Mucosa of gallbladder (tissue), 1 donor: ENCODE data around the gene LRRC42. TPM values are rescaled to one million over a fixed set of nuclear protein-coding genes. Genes with fewer than 3 reads are reported as not detected.
"Not testable (repeated sequence)": the region's sequence is repeated elsewhere in the genome, so short reads cannot be mapped to it uniquely, and the experiment has no call there.

ENCODE experiments used
- DNase-seq: peaks from one replicate; pipeline ENCODE4 v3.0.0-alpha.2; 2020; ENCODE audit warnings: low spot score
- total RNA-seq: library from RNA; stranded (reverse); gene quantifications from one replicate; pipeline ENCODE4 v1.2.1, GENCODE V29; 2021
- donor health status: DM: no; HTN: no; CAD: no.

Gene LRRC42
- total RNA-seq, 1 donor from 2014 or later = 25.7 TPM

DNA sequence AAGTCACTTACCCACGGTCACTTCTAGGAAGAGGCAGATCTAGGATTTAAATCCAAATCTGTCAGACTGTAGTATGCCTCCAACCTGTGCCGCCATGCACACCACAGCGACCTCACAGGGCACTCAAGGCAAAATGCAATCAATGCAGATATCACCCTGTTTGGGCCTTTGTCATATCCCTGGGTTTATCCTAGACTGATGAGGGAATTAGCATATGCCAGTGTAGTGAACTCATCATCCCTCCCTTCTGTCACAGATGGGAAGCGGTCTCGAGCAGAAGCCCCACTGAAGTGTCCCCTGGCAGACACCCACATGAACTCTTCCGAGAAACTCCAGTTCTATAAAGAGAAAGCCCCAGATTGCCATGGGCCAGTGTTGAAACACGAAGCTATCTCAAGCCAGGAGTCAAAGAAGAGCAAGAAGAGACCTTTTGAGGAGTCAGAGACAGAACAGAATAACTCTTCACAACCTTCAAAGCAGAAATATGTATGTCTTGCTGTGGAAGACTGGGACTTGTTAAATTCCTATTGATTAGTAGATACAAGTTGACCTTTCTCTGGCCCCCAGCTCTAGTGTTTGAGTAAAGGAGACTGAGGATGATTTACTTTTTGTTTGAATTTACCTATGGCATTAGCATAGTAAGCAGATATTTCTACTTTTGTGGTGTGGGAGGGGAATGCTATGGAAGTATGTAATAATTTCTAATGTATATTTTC is 21.4 kb downstream of the LRRC42 start:
- DNase-seq = no peak

DNA sequence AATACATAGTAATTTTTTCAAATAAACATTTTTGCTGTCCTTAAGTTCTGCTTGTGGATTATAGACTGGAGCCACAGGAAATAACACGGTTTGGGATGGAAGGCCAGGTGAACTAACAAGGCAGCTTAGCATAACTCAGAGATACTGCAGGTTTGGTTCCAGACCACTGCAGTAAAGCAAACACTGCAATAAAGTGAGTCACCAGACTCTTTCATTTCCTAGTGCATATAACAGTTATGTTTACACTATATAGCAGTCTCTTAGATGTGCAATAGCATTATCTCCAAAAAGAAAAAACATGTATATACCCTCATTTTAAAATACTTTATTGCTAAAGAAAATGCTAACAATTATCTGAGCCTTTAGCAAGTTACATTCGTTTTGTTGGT is 22.0 kb downstream of the LRRC42 start:
- DNase-seq = no peak

DNA sequence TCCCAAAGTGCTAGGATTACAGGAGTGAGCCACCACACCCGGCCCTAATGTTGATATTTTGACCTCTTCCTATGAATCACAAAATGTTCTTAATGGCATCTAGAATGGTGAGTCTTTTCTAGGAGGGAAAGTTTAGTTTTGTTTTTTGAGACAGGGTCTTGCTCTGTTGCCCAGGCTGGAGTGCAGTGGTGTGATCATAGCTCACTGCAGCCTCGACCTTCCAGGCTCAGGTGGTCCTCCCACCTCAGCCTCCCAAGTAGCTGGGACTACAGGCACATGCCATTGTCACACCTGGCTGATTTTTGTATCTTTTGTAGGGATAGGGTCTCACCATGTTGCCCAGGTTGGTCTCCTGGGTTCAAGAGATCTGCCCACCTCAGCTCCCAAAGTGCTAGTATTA is 23.2 kb downstream of the LRRC42 start:
- not testable (repeated sequence) for DNase-seq

DNA sequence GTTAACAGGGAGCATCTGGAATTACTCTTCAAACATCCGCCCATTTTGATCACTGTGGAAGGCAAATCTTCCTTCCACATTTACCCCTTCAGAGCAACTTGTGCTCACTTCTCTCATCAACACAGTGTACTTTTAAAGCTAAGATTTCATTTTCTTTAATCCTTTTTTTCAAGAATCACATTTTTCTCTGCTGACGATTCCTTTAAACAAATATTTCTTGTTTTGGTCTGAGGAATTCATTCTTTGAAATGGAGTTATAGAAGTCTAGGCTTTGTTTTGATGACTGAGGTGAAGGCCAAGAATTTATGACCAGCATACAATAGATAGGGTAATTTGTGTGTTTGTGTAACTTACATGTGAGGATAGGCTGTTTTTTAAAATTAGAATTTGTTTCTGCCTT is 25.6 kb downstream of the LRRC42 start:
- DNase-seq = no peak

DNA sequence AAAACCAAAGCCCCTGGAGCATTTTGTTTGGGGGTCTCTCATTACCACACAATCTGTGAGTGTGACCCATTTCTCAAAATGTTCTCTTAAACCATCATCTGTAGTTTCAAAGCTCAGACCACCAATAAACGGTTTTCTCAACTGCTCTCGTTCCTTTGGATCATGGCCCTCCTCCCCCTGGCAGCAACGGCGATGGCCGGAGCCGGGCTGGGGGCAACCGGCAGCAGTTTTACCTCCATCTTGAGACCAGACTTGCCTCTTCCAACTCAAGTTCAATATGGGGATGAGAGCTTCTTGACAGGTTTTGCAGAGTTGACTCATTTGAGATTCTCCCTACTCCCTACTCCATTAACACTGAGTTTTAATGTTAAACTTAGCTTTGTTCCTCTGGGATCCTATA is 29.7 kb downstream of the LRRC42 start:
- no peak for DNase-seq

DNA sequence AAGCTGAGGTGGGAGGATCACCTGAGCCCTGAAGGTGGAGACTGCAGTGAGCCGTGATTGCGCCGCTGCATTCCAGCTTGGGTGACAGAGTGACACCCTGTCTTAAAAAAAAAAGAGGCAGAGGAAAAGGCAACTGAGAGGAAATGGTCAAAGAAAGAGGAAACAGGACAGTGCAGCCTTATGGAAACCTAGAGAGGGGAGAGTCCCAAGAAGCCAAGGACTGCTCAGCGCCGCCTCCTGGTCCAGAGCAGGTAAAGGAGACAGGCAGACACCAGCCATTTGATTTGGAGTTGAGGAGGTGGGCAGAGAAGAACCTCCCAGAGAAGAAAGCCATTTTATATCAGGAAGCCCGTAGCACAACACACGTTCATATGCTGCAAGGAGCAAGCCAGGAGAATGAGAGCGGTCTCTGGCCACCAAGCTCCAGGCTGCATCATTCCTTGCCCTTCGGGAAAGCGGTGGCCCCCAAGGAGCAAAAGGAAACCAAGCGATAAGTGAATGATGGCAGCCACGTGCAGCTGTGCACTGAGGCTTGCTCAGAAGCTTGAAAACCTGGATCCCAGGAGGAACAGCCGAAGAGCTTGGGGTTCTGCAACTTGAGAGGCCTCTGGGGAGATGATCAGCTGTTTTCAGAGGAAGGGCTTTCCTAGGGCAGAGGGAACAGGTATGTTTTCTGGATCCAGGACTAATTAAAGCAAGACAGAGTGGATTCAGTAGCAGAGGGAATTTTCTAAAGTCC is 33.7 kb downstream of the LRRC42 start:
- DNase-seq = no peak

DNA sequence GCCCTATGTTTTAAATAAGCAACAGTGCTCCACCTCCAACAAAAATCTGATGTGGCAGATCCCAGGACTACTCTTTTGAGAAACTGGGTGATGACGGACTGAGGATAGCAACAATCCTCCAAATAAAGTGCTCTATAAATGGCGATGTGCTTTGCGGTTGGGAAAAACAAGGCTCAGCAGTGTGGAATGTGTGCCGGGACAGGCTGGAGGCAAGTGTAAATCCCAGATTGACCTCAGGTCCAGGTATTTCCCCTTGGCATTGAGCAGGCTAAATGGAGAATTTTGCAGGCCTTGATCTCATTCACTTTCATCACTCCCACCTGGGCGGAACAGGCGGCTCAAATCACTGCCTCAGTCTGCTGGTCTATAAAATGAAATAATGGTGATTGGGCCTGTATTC is 35.1 kb downstream of the LRRC42 start:
- DNase-seq = no peak

DNA sequence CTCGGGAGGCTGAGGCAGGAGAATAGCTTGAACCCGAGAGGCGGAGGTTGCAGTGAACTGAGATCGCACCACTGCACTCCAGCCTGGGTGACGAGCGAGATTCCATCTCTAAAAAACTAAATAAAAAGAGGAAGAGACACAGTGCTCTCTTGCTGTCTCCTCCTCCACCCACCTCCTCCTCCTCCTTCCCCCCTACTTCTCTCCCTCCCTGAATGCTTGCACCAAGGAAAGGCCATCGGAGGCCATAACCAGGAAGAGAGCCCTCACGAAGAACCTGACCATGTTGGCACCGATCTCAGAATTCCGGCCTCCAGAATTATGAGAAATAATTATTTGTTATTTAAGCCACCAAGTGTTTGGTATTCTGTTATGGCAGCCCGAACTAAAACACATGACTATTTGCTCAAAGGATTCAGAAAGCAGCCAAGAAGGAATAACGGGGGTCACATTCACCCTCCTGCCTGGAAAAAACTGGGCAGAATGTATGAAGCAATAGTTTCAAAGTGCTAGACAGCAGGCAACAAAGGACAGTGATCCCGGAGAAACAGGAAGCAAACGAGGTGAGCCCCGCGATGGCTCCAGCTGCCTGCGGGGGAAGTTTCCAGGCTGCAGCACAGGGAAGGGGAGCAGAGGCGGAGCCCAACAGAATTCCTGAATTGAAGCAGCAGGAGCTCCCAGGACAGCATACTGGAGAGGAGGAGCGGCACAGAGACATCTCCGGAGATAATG is 36.0 kb downstream of the LRRC42 start:
- peak; percentile 35 for DNase-seq

DNA sequence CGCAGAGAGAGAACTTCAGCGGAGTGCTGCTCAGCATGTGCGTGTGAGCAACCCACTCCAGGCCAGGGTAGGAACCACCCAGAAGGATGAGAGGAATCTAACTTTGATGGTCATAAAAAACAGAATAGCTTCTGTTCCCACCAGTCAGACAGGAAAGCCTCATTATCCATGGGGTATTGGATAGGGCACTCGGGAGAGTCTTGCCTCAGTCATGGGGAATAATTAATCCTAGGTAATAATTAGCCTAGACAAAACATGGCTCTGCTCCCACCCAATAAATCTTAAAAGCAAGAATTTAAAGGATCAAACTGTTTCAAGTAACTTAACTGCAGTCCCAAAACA is 36.6 kb downstream of the LRRC42 start:
- DNase-seq = no peak

DNA sequence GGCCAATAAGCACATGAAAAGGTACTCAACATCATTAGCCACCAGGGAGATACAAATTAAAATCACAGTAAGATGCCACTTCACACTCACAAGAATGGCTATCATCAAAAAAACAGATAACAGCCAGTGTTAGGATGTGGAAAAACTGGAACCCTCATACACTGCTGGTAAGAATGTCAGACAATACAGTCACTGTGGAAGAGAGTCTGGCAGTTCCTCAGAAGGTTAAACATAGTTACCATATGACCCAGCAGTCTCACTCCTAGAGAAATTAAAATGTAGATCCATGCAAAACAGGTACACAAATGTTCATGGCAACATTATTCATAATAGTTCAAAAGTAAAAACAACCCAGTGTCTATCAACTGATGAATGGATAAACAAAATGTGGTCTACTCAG is 38.6 kb downstream of the LRRC42 start:
- DNase-seq = no peak

DNA sequence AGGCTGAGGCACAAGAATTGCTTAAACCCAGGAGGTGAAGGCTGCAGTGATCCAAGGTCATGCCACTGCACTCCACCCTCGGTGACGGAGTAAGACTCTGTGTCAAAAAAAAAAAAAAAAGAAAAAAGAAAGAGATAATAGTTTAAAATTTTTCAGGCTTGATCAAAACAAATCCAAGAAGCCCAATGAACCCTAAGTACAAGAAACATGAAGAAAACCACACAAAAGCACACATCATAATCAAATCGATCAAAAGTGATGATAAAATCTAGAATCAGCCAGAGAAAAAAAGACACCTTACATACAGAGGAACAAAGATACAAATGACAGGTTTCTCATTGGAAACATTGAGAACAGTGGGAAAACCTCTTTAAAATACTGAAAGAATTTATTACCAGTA is 40.3 kb downstream of the LRRC42 start:
- DNase-seq = no peak

DNA sequence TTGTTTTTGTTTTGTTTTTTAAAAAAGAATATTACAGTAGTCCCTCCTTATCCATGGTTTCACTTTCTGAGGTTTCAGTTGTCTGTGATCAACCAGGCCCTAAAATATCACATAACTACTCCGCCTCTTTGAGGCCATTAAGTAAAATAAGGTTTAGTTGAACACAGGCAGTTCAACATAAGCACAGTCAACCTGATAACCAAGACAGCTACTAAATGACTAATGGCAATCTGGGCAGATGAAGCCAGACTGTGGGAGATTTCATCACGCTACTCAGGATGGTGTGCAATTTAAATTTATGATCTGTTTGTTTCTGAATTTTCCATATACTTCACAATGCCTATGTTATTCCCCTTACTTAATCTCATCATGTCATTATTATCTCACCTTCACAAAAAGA is 41.7 kb downstream of the LRRC42 start:
- DNase-seq = no peak

DNA sequence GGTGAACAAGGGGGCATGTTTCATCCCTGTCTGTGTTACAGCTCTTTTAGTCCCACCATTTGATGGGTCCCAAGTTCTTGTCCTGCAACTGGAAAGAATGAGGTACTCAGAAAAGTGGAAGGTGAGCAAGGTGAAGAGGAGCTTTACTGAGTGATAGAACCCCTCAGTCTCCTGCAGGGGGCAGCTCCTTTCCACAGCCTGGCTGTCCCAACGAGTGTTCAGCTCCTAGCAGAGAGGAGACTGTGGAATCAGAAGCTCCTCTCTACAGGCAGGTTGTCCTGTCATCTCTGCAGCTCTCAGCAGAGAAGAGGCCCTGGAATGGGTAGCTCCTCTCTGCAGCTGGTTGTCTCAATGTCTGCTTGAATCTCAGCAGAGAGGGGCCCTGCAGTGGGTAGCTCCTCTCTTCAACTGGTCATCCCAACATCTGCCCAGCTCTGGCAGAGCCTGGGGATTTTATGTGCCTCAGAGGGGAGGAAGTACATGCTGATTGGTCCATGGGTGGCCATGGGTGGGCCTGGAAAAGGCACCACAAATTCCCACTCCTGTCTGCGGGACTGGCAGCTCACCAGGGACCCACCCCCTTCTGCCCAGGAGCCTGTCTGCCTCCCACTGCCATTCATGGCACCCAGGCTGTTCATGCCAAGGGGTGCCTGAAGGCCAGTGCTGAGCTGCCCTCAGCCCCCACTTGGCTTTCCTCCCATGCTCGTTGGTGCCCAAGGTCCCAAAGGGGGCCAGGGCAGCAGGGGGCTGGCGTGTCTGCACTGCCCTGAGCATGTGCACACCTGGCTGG is 46.1 kb downstream of the LRRC42 start:
- no peak for DNase-seq

DNA sequence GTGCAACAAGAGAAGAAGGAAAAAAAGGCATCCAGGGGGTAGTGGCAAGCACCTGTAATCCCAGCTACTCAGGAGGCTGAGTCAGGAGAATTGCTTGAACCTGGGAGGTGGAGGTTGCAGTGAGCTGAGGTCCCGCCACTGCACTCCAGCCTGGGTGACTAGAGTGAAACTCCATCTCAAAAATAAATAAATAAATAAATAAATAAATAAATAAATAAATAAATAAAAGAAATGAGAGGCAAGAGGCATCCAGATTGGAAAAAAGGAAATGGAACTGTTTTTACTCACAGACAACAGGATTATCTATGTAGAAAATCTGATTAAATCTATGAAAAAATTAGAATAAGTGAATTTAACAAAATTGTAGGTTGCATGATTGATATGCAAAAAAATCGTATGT is 48.4 kb downstream of the LRRC42 start:
- not testable (repeated sequence) for DNase-seq

DNA sequence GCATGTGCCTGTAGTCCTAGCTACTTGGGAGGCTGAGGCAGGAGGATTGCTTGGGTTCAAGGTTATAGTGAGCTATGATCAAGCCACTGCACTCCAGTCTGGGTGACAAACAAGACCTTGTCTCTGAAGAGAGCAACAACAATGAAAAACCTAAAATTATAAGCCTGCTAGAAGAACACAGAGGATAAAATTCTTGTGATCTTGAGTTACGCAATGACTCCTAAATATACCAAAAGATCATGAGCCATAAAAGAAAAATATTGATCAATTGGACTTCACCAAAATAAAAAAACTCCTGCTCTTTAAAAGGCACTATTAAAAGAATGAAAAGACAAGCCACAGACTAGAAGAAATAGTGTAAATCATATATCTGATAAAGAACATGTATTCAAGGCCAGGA is 49.5 kb downstream of the LRRC42 start:
- no peak for DNase-seq

DNA sequence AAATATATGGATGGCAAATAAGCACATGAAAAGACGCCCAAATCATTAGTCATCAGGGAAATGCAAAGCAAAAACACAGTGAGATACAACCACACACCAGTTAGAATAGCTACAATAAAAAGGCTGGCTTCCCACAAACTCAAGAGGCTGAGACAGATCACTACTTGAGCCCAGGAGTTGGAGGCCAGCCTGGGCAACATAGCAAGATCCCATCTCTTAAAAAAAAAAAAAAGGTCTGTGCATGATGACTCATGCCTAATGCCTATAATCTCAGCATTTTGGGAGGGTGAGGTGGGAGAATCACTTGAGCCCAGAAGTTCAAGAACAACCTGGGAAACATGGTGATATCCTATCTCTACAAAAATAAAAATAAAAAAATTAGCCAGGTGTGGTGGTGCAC is 52.1 kb downstream of the LRRC42 start:
- no peak for DNase-seq

DNA sequence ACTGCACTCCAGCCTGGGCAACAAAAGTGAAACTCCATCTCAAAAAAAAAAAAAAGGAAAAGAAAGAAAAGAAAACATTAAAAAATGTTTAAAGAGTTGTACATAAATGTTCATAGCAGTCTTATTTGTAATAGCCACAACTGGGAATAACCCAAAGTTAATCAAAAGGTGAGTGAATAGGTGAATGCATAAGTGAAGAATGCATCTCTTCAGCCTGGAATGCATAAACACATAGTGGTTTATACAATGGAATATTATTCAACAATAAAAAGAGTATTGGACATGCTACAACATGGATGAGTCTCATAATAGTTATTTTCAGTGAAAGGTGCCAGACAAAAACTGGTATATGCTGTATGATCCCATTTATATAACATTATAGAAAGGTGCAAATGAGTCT is 53.8 kb downstream of the LRRC42 start:
- no peak for DNase-seq

DNA sequence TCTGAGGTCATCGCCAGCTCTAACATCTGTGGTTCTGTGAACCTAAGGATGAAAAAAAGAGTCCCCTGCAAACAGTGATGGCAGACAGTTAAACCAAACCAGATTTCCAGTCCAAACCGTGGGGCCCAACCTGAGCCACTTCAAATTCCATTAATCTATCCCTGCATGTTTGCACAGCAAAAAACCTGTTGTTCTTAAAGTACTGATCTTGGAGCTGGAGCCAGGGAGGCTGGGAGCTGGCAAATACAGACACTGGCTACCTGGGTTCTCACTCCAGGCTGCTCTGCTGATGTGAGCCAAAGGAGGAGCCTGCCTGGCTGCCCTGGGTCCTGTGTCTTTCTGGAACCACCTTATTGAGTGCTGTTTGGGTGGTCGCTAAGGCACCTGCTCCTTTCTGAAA is 55.4 kb downstream of the LRRC42 start:
- DNase-seq = no peak

DNA sequence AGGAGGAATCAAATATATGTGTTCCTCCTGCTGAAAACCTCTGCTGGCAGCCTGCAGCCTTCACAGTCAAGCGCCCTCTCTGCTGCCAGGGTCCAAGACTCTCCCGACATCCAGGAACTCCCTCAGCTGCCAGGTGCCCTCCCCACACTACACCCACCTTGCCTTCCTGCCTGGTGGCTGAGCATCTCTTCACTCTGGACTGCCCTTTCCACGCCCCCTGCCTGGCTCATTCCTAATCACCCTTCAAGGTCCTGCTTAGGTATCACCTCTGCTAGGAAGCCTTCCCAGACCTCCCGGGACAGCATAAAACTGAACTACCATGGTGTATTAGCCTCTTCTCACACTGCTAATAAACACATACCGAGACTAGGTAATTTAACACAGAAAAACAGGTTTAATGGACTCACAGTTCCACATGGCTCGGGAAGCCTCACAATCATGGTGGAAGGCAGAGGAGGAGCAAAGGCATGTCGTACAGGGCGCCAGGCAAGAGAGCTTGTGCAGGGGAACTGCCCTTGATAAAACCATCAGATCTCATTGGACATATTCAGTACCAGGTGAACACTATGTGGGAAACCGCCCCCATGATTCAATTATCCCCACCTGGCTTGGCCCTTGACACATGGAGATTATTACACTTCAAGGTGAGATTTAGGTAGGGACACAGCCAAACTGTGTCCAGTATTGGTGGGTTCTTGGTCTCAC is 56.5 kb downstream of the LRRC42 start:
- DNase-seq = no peak

DNA sequence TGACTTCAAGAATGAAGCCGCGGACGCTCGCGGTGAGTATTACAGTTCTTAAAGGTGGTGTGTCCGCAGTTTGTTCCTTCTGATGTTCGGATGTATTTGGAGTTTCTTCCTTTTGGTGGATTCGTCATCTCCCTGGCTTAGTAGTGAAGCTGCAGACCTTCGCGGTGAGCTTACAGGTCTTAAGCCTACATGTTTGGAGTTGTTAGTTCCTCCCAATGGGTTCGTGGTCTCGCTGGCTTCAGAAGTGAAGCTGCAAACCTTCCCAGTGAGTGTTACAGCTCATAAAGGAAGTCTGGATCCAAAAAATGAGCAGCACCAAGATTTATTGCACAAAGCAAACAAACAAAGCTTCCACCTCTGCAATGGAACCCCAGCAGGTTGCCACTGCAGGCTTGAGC is 57.1 kb downstream of the LRRC42 start:
- DNase-seq = no peak

DNA sequence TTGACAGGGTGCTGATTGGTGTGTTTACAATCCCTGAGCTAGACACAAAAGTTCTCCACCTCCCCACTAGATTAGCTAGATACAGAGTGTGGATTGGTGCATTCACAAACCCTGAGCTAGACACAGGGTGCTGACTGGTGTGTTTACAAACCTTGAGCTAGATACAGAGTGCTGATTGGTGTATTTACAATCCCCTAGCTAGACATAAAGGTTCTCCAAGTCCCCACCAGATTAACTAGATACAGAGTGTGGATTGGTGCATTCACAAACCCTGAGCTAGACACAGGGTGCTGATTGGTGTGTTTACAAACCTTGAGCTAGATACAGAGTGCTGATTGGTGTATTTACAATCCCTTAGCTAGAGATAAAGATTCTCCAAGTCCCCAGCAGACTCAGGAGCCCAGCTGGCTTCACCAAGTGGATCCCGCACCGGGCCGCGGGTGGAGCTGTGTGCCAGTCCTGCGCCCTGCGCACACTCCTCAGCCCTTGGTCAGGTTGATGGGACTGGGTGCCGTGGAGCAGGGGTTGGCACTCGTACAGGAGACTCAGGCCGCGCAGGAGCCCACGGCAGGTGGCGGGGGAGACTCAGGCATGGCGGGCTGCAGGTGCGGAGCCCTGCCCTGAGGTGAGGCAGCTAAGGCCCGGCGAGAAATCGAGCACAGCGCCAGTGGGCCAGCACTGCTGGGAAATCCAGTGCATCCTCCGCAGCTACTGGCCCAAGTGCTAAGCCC is 57.8 kb downstream of the LRRC42 start:
- DNase-seq = not testable (repeated sequence)
